SK-N-SH treated with all-trans-retinoic acid at 6 μM for 48 hours (cell line): Measurements from ENCODE around the gene CCDC171.

Source experiments
- ARNTL ChIP-seq: fragments of 450-650 bp; formaldehyde crosslinking; IDR thresholded peaks from 2 replicates; pipeline ENCODE4 v1.5.0; 2020; ENCODE audit warnings: low read depth, mild to moderate bottlenecking, moderate library complexity, borderline replicate concordance
- BACH2 ChIP-seq: fragments of 250-450 bp; sonication (Bioruptor Pico); IDR thresholded peaks from 2 replicates; pipeline ENCODE4 v1.9.0; 2021; ENCODE audit warnings: mild to moderate bottlenecking, borderline replicate concordance
- GLIS3 ChIP-seq: fragments of 250-450 bp; sonication (Bioruptor Pico); IDR thresholded peaks from 2 replicates; pipeline ENCODE4 v1.5.0; 2020; ENCODE audit warnings: mild to moderate bottlenecking, moderate library complexity
- POU6F1 ChIP-seq: fragments of 250-450 bp; sonication (Bioruptor Pico); IDR thresholded peaks from 2 replicates; pipeline ENCODE4 v1.8.0; 2021; ENCODE audit warnings: low read depth, mild to moderate bottlenecking, moderate library complexity, borderline replicate concordance
- PPARA ChIP-seq: fragments of 250-450 bp; sonication (Bioruptor Pico); IDR thresholded peaks from 2 replicates; pipeline ENCODE4 v1.5.0; 2020; ENCODE audit warnings: mild to moderate bottlenecking, borderline replicate concordance
- RARB ChIP-seq: fragments of 250-450 bp; sonication (Bioruptor Pico); IDR thresholded peaks from 2 replicates; pipeline ENCODE4 v1.8.0; 2021; ENCODE audit warnings: mild to moderate bottlenecking, moderate library complexity
- TCF4 ChIP-seq: fragments of 250-450 bp; sonication (Bioruptor Pico); IDR thresholded peaks from 2 replicates; pipeline ENCODE4 v1.8.0; 2021; ENCODE audit warnings: mild to moderate bottlenecking, moderate library complexity, borderline replicate concordance
- ZC3H10 ChIP-seq: fragments of 250-450 bp; sonication (Bioruptor Pico); IDR thresholded peaks from 2 replicates; pipeline ENCODE4 v1.5.1; 2021; ENCODE audit warnings: mild to moderate bottlenecking, moderate library complexity
- ZFP30 ChIP-seq: fragments of 450-650 bp; formaldehyde crosslinking; IDR thresholded peaks from 2 replicates; pipeline ENCODE4 v1.5.0; 2022; ENCODE audit warnings: mild to moderate bottlenecking, moderate library complexity
- ZNF70 ChIP-seq: fragments of 450-650 bp; formaldehyde crosslinking; IDR thresholded peaks from 2 replicates; pipeline ENCODE4 v1.5.0; 2020; ENCODE audit warnings: mild to moderate bottlenecking, moderate library complexity
- ZNF8 ChIP-seq: fragments of 450-650 bp; formaldehyde crosslinking; IDR thresholded peaks from 2 replicates; pipeline ENCODE4 v1.5.0; 2020; ENCODE audit warnings: mild to moderate bottlenecking, moderate library complexity
- TF ChIP-seq, protein P1 (sequence below): fragments of 250-450 bp; sonication (Bioruptor Pico); IDR thresholded peaks from 2 replicates; pipeline ENCODE4 v1.5.1; 2021; ENCODE audit warnings: mild to moderate bottlenecking, moderate library complexity
- TF ChIP-seq, protein P2 (sequence below): fragments of 250-450 bp; sonication (Bioruptor Pico); IDR thresholded peaks from 2 replicates; pipeline ENCODE4 v1.8.0; 2020; ENCODE audit warnings: mild to moderate bottlenecking, moderate library complexity, borderline replicate concordance
- TF ChIP-seq, protein P3 (sequence below): fragments of 250-450 bp; sonication (Bioruptor Pico); IDR thresholded peaks from 2 replicates; pipeline ENCODE4 v1.5.1; 2020; ENCODE audit warnings: low read depth, mild to moderate bottlenecking, moderate library complexity

DNA sequence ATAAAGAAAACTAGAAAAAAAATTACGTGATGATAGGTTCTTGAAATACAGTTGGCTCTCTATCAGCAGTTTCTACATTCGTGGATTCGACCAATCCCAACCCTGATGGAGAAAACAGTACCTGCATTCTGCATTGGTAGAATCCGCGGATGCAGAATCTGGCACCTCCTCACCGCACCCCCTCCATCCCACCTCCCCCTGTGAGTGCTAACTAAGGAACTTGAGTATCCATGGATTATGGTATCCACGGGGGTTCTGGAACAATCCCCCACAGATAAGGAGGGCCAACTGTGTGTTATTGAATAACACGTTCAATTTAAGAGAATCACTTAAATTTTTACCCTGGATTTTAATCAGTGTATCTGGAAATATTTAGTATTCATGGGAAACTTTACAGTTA, 31.6 kb upstream of the CCDC171 start:
- TF ChIP-seq ZC3H10 (CRISPR knock-in tag) (no peak), ZNF8 (CRISPR knock-in tag) (no peak), ARNTL (CRISPR knock-in tag) (no peak), RARB (CRISPR knock-in tag) (no peak), ZFP30 (no peak), GLIS3 (CRISPR knock-in tag) (no peak), POU6F1 (no peak), ZNF70 (CRISPR knock-in tag) (no peak), TCF4 (no peak), PPARA (CRISPR knock-in tag) (no peak), BACH2 (CRISPR knock-in tag) (no peak)
- TF ChIP-seq, protein P1, sequence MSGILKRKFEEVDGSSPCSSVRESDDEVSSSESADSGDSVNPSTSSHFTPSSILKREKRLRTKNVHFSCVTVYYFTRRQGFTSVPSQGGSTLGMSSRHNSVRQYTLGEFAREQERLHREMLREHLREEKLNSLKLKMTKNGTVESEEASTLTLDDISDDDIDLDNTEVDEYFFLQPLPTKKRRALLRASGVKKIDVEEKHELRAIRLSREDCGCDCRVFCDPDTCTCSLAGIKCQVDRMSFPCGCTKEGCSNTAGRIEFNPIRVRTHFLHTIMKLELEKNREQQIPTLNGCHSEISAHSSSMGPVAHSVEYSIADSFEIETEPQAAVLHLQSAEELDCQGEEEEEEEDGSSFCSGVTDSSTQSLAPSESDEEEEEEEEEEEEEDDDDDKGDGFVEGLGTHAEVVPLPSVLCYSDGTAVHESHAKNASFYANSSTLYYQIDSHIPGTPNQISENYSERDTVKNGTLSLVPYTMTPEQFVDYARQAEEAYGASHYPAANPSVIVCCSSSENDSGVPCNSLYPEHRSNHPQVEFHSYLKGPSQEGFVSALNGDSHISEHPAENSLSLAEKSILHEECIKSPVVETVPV (CRISPR knock-in tag): no peak
- TF ChIP-seq, protein P2, sequence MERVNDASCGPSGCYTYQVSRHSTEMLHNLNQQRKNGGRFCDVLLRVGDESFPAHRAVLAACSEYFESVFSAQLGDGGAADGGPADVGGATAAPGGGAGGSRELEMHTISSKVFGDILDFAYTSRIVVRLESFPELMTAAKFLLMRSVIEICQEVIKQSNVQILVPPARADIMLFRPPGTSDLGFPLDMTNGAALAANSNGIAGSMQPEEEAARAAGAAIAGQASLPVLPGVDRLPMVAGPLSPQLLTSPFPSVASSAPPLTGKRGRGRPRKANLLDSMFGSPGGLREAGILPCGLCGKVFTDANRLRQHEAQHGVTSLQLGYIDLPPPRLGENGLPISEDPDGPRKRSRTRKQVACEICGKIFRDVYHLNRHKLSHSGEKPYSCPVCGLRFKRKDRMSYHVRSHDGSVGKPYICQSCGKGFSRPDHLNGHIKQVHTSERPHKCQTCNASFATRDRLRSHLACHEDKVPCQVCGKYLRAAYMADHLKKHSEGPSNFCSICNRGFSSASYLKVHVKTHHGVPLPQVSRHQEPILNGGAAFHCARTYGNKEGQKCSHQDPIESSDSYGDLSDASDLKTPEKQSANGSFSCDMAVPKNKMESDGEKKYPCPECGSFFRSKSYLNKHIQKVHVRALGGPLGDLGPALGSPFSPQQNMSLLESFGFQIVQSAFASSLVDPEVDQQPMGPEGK (CRISPR knock-in tag): no peak
- TF ChIP-seq, protein P3, sequence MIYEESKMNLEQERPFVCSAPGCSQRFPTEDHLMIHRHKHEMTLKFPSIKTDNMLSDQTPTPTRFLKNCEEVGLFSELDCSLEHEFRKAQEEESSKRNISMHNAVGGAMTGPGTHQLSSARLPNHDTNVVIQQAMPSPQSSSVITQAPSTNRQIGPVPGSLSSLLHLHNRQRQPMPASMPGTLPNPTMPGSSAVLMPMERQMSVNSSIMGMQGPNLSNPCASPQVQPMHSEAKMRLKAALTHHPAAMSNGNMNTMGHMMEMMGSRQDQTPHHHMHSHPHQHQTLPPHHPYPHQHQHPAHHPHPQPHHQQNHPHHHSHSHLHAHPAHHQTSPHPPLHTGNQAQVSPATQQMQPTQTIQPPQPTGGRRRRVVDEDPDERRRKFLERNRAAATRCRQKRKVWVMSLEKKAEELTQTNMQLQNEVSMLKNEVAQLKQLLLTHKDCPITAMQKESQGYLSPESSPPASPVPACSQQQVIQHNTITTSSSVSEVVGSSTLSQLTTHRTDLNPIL: no peak
